Type B pancreatic cell (in vitro differentiated cells): ENCODE measurements around the gene PIGQ. TPM values are rescaled to one million over a fixed set of nuclear protein-coding genes. Genes with fewer than 3 reads are reported as not detected.
A peak's percentile ranks its signal among the peaks of the same experiment; 100 is the strongest.

Experiments used
- DNase-seq: peaks from one replicate; pipeline ENCODE4 v3.0.0; 2021; ENCODE audit warnings: mixed read lengths; ENCODE audit not compliant: unreplicated experiment; ENCODE audit errors: extremely low spot score
- H3K27ac Mint-ChIP-seq: 2 replicates; pipeline ENCODE4 v1.8.0; 2021; ENCODE audit warnings: mild to moderate bottlenecking, mixed read lengths
- H3K27me3 Mint-ChIP-seq: 2 replicates; pipeline ENCODE4 v1.8.0; 2021; ENCODE audit warnings: mixed read lengths
- H3K36me3 Mint-ChIP-seq: 2 replicates; pipeline ENCODE4 v1.8.0; 2021; ENCODE audit warnings: mixed read lengths
- H3K4me1 Mint-ChIP-seq: one replicate; pipeline ENCODE4 v1.8.0; 2021; ENCODE audit warnings: mixed read lengths; ENCODE audit not compliant: unreplicated experiment
- H3K4me3 Mint-ChIP-seq: 2 replicates; pipeline ENCODE4 v1.8.0; 2021; ENCODE audit warnings: mild to moderate bottlenecking, mixed read lengths
- H3K9me3 Mint-ChIP-seq: 2 replicates; pipeline ENCODE4 v1.8.0; 2021; ENCODE audit warnings: mixed read lengths
- CTCF ChIP-seq: fragments of 200-600 bp; sonication (generic); conservative IDR thresholded peaks from 2 replicates; pipeline ENCODE4 v1.5.0; 2021; ENCODE audit warnings: antibody characterized with exemption, mild to moderate bottlenecking
- total RNA-seq: library from RNA; stranded (reverse); gene quantifications from 2 replicates; pipeline ENCODE4 v1.2.1, GENCODE V29; 2021; ENCODE audit warnings: low replicate concordance

The PIGQ gene
- total RNA-seq, 1 donor from 2014 or later: 83.5 TPM

DNA sequence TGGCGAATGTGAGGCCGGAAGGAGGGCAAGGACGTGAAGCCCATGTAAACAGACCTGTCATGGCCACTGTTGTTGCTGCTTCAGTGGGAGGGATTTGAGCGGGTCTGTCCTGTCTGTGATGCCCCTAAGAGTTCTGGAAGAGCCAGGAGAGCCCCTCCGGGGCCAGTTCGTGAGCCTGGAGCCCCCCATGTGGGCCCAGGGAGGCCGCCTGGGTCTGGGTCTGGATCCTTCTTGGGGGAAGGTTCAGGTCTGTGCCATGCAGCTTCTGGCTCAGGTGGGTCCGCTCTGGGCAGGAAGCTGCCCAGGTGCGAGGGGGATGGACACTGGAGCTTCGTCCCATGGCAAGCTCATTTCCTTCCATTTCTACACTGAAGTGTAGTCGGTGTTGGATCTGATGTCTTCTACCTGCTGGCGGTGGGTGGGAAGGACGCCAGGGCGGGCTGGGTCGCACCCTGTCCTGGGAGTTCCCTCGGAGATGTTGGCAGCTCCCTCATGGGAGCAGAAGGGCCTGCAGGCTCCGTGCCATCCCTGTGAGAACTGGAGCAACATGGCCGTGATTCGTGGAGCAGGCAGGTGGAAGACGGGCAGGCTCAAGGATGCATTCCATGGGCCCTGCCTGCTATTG is 49.8 kb downstream of the PIGQ start:
- no peak for TF ChIP-seq CTCF
- Mint-ChIP-seq H3K27me3 (no peaks in the 10 kb centered on the region), H3K36me3 (peaks cover 5% of the 10 kb centered on the region), H3K9me3 (no peaks in the 10 kb centered on the region), H3K4me1 (peaks cover 21% of the 10 kb centered on the region), H3K4me3 (no peak overlapping the region), H3K27ac (no peak overlapping the region)
- DNase-seq: no peak

DNA sequence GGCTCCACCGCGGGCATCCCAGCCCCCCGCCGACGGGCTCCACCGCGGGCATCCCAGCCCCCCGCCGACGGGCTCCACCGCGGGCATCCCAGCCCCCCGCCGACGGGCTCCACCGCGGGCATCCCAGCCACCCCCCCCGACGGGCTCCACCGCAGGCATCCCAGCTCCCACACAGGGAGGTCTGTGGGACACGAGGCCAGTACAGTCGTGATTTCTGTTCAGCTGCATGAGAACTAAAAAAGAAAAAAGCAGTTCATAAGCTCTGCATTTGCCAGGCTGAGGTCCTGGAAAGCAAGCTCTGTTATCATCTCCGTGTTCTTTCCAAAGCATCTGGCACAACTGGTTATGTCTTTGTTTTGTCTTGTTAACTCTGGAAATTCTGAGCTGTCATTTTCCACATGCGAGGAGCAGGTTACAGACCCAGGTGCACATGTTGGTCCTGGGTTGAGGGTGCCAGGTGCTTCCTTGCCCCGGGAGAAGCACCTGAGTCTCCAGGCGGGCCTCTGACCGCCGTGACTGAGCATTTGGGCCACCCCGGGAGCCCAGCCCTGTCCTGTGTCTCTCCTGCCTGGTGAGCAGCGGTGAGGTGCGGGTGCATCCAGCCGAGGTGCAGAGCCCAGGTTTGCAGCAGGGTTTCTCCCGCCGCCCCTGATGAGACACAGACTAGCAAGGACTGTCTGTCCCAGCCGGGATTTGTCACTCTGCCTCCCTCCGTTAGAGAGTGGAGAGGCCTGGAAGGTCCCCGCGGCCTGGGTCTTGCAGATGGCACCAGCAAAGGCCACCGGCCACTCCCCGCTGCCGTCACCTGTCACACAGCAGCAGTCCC is 51.1 kb downstream of the PIGQ start:
- Mint-ChIP-seq H3K4me1 (peaks cover 16% of the 10 kb centered on the region), H3K27me3 (no peaks in the 10 kb centered on the region), H3K4me3 (no peak overlapping the region), H3K9me3 (no peaks in the 10 kb centered on the region), H3K27ac (no peak overlapping the region), H3K36me3 (no peaks in the 10 kb centered on the region)
- no peak for DNase-seq
- TF ChIP-seq CTCF: no peak

- H3K27me3 Mint-ChIP-seq: no peaks in the 10 kb centered on the region
- H3K27ac Mint-ChIP-seq: no peak overlapping the region
- no peak for DNase-seq
- H3K9me3 Mint-ChIP-seq: no peaks in the 10 kb centered on the region
- H3K4me3 Mint-ChIP-seq: no peak overlapping the region
- H3K4me1 Mint-ChIP-seq: peaks cover 16% of the 10 kb centered on the region
- no peaks in the 10 kb centered on the region for H3K36me3 Mint-ChIP-seq
- TF ChIP-seq CTCF: no peak
These were observed 51.8 kb downstream of the PIGQ start for GRCh38 chr16:621526-622105.

DNA sequence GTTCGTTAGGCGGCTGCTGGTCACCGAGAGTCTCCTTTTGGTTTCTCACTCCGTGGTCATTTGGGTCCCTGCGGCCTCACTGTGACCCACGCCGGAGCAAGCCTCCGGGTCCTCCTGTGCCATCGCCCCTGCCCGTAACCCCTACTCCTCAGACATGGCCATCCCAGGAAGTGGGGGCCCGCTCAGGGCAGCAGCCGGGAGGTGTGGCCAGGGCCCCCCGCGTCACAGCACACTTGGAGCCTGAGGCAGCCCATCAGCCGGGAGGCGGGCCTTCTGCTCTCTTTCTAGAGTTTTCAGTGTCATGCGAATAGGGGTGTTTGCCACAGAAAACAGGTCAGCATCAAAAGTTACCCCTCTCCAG is 53.1 kb downstream of the PIGQ start:
- no peaks in the 10 kb centered on the region for H3K9me3 Mint-ChIP-seq
- H3K4me3 Mint-ChIP-seq: no peak overlapping the region
- H3K27me3 Mint-ChIP-seq: no peaks in the 10 kb centered on the region
- no peak for TF ChIP-seq CTCF
- no peak overlapping the region for H3K27ac Mint-ChIP-seq
- no peak for DNase-seq
- H3K4me1 Mint-ChIP-seq: peaks cover 16% of the 10 kb centered on the region
- no peaks in the 10 kb centered on the region for H3K36me3 Mint-ChIP-seq

GRCh38 chr16:624526-625070 is 54.8 kb downstream of the PIGQ start:
- H3K27ac Mint-ChIP-seq: peak overlapping the region; percentile 39
- H3K9me3 Mint-ChIP-seq: no peaks in the 10 kb centered on the region
- H3K4me3 Mint-ChIP-seq: no peak overlapping the region
- H3K36me3 Mint-ChIP-seq: no peaks in the 10 kb centered on the region
- H3K4me1 Mint-ChIP-seq: peaks cover 21% of the 10 kb centered on the region
- H3K27me3 Mint-ChIP-seq: no peaks in the 10 kb centered on the region
- no peak for DNase-seq
- no peak for TF ChIP-seq CTCF
